MM.1S (cell line): ENCODE data around the gene UBXN6.

ENCODE experiments used
- DNase-seq: peaks from one replicate; pipeline ENCODE4 v3.0.0-alpha.2; 2015
- H2AFZ ChIP-seq: fragments of 300-600 bp; sonication (generic); 2 replicates; pipeline ENCODE4 v1.6.0; 2016; ENCODE audit warnings: antibody characterized with exemption, low read length
- H3F3A ChIP-seq: fragments of 300-600 bp; sonication (generic); 2 replicates; pipeline ENCODE4 v1.6.1; 2016; ENCODE audit warnings: mild to moderate bottlenecking, antibody characterized with exemption, low read length, moderate library complexity, mixed read lengths; ENCODE audit not compliant: insufficient read depth
- H3K27ac ChIP-seq: fragments of 300-600 bp; sonication (generic); 2 replicates; pipeline ENCODE4 v1.5.1; 2016; ENCODE audit warnings: mild to moderate bottlenecking, low read length
- H3K27me3 ChIP-seq: fragments of 300-600 bp; sonication (generic); replicated peaks from 2 replicates; pipeline ENCODE4 v1.6.0; 2016; ENCODE audit warnings: low read length; ENCODE audit not compliant: insufficient read depth
- H3K36me3 ChIP-seq: fragments of 300-600 bp; sonication (generic); replicated peaks from 2 replicates; pipeline ENCODE4 v1.6.1; 2016; ENCODE audit warnings: mild to moderate bottlenecking, low read length, mixed read lengths; ENCODE audit not compliant: insufficient read depth
- H3K4me1 ChIP-seq: fragments of 300-600 bp; sonication (generic); 2 replicates; pipeline ENCODE4 v1.6.1; 2016; ENCODE audit warnings: low read length, mixed read lengths
- H3K4me2 ChIP-seq: fragments of 300-600 bp; sonication (generic); 2 replicates; pipeline ENCODE4 v1.6.0; 2016; ENCODE audit warnings: low read depth, low read length
- H3K4me3 ChIP-seq: fragments of 300-600 bp; sonication (generic); 2 replicates; pipeline ENCODE4 v1.5.1; 2016; ENCODE audit warnings: low read length, mixed read lengths
- H3K79me2 ChIP-seq: fragments of 300-600 bp; sonication (generic); 2 replicates; pipeline ENCODE4 v1.6.1; 2016; ENCODE audit warnings: mixed run types, low read length, mixed read lengths
- H3K9ac ChIP-seq: fragments of 300-600 bp; sonication (generic); 2 replicates; pipeline ENCODE4 v1.6.1; 2016; ENCODE audit warnings: low read length, mixed read lengths
- H3K9me2 ChIP-seq: fragments of 300-600 bp; sonication (generic); replicated peaks from 2 replicates; pipeline ENCODE4 v1.6.1; 2016; ENCODE audit warnings: mild to moderate bottlenecking, low read length, mixed read lengths; ENCODE audit not compliant: insufficient read depth
- H3K9me3 ChIP-seq: fragments of 300-600 bp; sonication (generic); replicated peaks from 2 replicates; pipeline ENCODE4 v1.6.1; 2016; ENCODE audit warnings: mild to moderate bottlenecking, low read length, mixed read lengths; ENCODE audit not compliant: insufficient read depth
- H4K20me1 ChIP-seq: fragments of 300-600 bp; sonication (generic); 2 replicates; pipeline ENCODE4 v1.6.1; 2016; ENCODE audit warnings: mild to moderate bottlenecking, low read length, moderate library complexity, mixed read lengths; ENCODE audit not compliant: insufficient read depth
- EZH2 ChIP-seq: fragments of 300-600 bp; sonication (generic); optimal IDR thresholded peaks from 2 replicates; pipeline ENCODE3; 2017; ENCODE audit warnings: low read depth, mild to moderate bottlenecking, antibody characterized with exemption, low read length, mixed read lengths
- EZH2phosphoT487 ChIP-seq: fragments of 300-600 bp; sonication (generic); IDR thresholded peaks from 2 replicates; pipeline ENCODE4 v1.6.1; 2018; ENCODE audit warnings: antibody characterized with exemption, low read length
- TF ChIP-seq, protein P1 (sequence below): fragments of 300-600 bp; sonication (generic); IDR thresholded peaks from 2 replicates; pipeline ENCODE4 v1.5.1; 2016; ENCODE audit warnings: antibody characterized with exemption, low read length, mixed read lengths

Gene UBXN6

DNA sequence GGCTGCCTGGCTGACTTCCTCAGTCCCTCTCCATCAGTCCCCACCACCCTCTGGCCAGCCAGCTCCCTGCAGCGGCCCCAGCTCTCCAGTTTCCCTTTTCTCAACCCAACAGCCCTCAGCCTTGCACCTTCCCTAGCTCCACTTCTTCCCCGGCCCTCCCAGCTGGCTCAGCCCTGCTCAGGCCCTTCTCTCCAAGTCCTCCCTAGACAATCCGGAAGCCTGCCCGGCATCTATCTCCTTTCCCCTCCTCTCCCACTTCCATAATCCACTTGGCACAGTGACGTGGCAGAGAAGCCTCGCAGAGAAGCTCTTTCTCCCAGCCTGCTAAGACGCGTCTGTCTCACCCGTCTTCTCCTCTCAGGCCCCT, 1.1 kb downstream of the UBXN6 start:
- Histone ChIP-seq H4K20me1 (no peaks in the 10 kb centered on the region), H3K9me2 (no peaks in the 10 kb centered on the region), H2AFZ (no peak overlapping the region), H3K4me2 (peak overlapping the region; percentile 94), H3K27ac (no peak overlapping the region), H3K4me1 (peaks cover 7% of the 10 kb centered on the region), H3K27me3 (peaks cover 22% of the 10 kb centered on the region), H3K4me3 (peak overlapping the region; percentile 76), H3K79me2 (peaks cover 18% of the 10 kb centered on the region), H3K9ac (peak overlapping the region; percentile 53; the same call in 1 of the 2 replicates), H3K9me3 (no peaks in the 10 kb centered on the region), H3K36me3 (no peaks in the 10 kb centered on the region), H3F3A (no peaks in the 10 kb centered on the region)
- DNase-seq = no peak
- TF ChIP-seq EZH2phosphoT487 (no peak), EZH2 (no peak)
- TF ChIP-seq, protein P1, sequence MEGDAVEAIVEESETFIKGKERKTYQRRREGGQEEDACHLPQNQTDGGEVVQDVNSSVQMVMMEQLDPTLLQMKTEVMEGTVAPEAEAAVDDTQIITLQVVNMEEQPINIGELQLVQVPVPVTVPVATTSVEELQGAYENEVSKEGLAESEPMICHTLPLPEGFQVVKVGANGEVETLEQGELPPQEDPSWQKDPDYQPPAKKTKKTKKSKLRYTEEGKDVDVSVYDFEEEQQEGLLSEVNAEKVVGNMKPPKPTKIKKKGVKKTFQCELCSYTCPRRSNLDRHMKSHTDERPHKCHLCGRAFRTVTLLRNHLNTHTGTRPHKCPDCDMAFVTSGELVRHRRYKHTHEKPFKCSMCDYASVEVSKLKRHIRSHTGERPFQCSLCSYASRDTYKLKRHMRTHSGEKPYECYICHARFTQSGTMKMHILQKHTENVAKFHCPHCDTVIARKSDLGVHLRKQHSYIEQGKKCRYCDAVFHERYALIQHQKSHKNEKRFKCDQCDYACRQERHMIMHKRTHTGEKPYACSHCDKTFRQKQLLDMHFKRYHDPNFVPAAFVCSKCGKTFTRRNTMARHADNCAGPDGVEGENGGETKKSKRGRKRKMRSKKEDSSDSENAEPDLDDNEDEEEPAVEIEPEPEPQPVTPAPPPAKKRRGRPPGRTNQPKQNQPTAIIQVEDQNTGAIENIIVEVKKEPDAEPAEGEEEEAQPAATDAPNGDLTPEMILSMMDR = no peak

DNA sequence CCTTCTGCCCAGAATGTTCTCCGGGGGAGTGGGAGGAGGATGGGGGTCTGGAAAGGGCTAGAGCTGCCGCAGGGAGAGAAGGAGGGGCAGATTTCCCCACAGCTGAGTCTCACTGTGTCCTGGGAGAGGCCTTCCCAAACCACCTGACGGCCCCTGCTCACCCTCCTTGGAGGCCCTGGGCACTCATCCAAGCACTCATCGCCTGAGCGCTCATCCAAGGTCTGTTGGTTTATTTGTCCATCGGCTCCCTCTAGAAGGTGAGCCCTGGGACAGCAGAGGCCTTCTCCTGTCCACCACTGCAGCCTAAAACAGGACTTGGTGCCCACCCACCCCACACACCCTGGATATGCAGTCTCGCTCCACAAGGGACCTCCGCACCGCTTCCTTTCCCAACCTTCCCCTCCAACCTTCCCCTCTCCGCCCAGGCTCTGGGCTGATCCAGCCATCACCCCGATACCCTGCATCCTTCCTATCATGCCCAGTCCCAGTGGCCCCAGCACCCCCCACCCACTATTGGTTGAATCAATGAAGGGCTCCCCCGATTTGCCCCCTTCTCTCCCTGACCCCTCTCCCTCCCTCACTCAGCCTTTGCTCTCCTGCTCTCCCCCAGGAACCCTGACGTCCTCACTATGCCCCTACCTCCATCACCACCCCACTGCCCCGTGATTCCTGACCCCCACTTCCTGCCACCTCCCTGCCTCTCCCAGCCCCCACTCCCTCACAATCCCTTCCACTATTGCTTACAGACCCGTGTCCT, 1.7 kb downstream of the UBXN6 start:
- peaks cover 18% of the 10 kb centered on the region for H3K79me2 ChIP-seq
- TF ChIP-seq, protein P1 = no peak
- no peak for TF ChIP-seq EZH2
- no peak for TF ChIP-seq EZH2phosphoT487
- peaks cover 7% of the 10 kb centered on the region for H3K4me1 ChIP-seq
- H3F3A ChIP-seq = 0 out of 2 replicates have a peak, but pooled peaks cover 4% of the 10 kb centered on the region
- no peak overlapping the region for H3K27ac ChIP-seq
- DNase-seq = no peak
- no peaks in the 10 kb centered on the region for H3K36me3 ChIP-seq
- H4K20me1 ChIP-seq = no peaks in the 10 kb centered on the region
- H3K9ac ChIP-seq = no peak overlapping the region
- peak overlapping the region; percentile 94; the same call in 1 of the 2 replicates for H3K4me2 ChIP-seq
- H3K9me3 ChIP-seq = no peaks in the 10 kb centered on the region
- H3K4me3 ChIP-seq = no peak overlapping the region
- H2AFZ ChIP-seq = no peak overlapping the region
- no peaks in the 10 kb centered on the region for H3K9me2 ChIP-seq
- peaks cover 17% of the 10 kb centered on the region for H3K27me3 ChIP-seq

- Histone ChIP-seq H4K20me1 (no peaks in the 10 kb centered on the region), H3K9me2 (no peaks in the 10 kb centered on the region), H3K27ac (no peak overlapping the region), H3K9ac (no peak overlapping the region), H3K4me3 (no peak overlapping the region), H2AFZ (no peak overlapping the region), H3K79me2 (peaks cover 18% of the 10 kb centered on the region), H3K36me3 (no peaks in the 10 kb centered on the region), H3K27me3 (peaks cover 9% of the 10 kb centered on the region), H3K9me3 (no peaks in the 10 kb centered on the region), H3K4me1 (peaks cover 7% of the 10 kb centered on the region), H3F3A (peaks cover 8% of the 10 kb centered on the region; the same call in 1 of the 2 replicates), H3K4me2 (no peak overlapping the region)
- no peak for TF ChIP-seq EZH2
- TF ChIP-seq EZH2phosphoT487 = no peak
- TF ChIP-seq, protein P1 = no peak
- no peak for DNase-seq
Measured at GRCh38 chr19:4454747-4455718, 2.6 kb downstream of the UBXN6 start.
